GM23338 (cell line): ENCODE measurements around the gene TMEM9. TPM values are rescaled to one million over a fixed set of nuclear protein-coding genes. Genes with fewer than 3 reads are reported as not detected.

Experiments used
- ATAC-seq: fragments of 200-7000 bp; cut with Tn5 transposase; 3 replicates; pipeline ENCODE4 v1.9.1; 2020
- DNase-seq: peaks from one replicate; pipeline ENCODE4 v3.0.0-alpha.2; 2015; ENCODE audit warnings: low spot score
- H2AFZ ChIP-seq: fragments of 200-600 bp; sonication (generic); 2 replicates; pipeline ENCODE4 v1.8.0; 2016; ENCODE audit warnings: antibody characterized with exemption, mild to moderate bottlenecking, moderate library complexity
- H3F3A ChIP-seq: fragments of 200-600 bp; sonication (generic); replicated peaks from 2 replicates; pipeline ENCODE4 v1.8.0; 2017; ENCODE audit warnings: antibody characterized with exemption, mixed run types, low read depth
- H3K27ac ChIP-seq: fragments of 200-600 bp; sonication (generic); 2 replicates; pipeline ENCODE4 v1.6.1; 2016; ENCODE audit warnings: low read depth
- H3K27me3 ChIP-seq: fragments of 200-600 bp; sonication (generic); 2 replicates; pipeline ENCODE4 v1.8.0; 2016; ENCODE audit warnings: mild to moderate bottlenecking, mixed run types, moderate library complexity; ENCODE audit not compliant: insufficient read depth
- H3K36me3 ChIP-seq: fragments of 200-600 bp; sonication (generic); 2 replicates; pipeline ENCODE4 v1.8.0; 2016; ENCODE audit warnings: mild to moderate bottlenecking; ENCODE audit not compliant: insufficient read depth
- H3K4me1 ChIP-seq: fragments of 200-600 bp; sonication (generic); 2 replicates; pipeline ENCODE4 v1.8.0; 2016; ENCODE audit warnings: mild to moderate bottlenecking, moderate library complexity; ENCODE audit not compliant: insufficient read depth
- H3K4me2 ChIP-seq: fragments of 200-600 bp; sonication (generic); 2 replicates; pipeline ENCODE4 v1.7.1; 2017; ENCODE audit warnings: mixed run types
- H3K4me3 ChIP-seq: fragments of 200-600 bp; sonication (generic); 2 replicates; pipeline ENCODE4 v1.6.1; 2016; ENCODE audit warnings: mixed run types
- H3K79me2 ChIP-seq: fragments of 200-600 bp; sonication (generic); replicated peaks from 2 replicates; pipeline ENCODE4 v1.8.0; 2017; ENCODE audit warnings: mild to moderate bottlenecking; ENCODE audit not compliant: insufficient read depth
- H3K9me2 ChIP-seq: fragments of 200-600 bp; sonication (generic); 2 replicates; pipeline ENCODE4 v1.8.0; 2017; ENCODE audit not compliant: insufficient read depth
- H4K20me1 ChIP-seq: fragments of 200-600 bp; sonication (generic); replicated peaks from 2 replicates; pipeline ENCODE4 v1.8.0; 2017; ENCODE audit warnings: mild to moderate bottlenecking; ENCODE audit not compliant: insufficient read depth
- H3K27ac Mint-ChIP-seq: 2 replicates; pipeline ENCODE4 v1.8.0; 2020; ENCODE audit warnings: inconsistent platforms, mild to moderate bottlenecking, moderate library complexity, mixed read lengths
- H3K27me3 Mint-ChIP-seq: 3 replicates; pipeline ENCODE4 v1.8.0; 2022; ENCODE audit warnings: low read depth, mild to moderate bottlenecking, moderate library complexity, mixed read lengths, inconsistent platforms; ENCODE audit not compliant: insufficient read depth, poor library complexity
- H3K36me3 Mint-ChIP-seq: 3 replicates; pipeline ENCODE4 v1.8.0; 2021; ENCODE audit warnings: low read depth, mild to moderate bottlenecking, inconsistent platforms, moderate library complexity, mixed read lengths
- H3K4me1 Mint-ChIP-seq: 3 replicates; pipeline ENCODE4 v1.8.0; 2020; ENCODE audit warnings: mild to moderate bottlenecking, inconsistent platforms, mixed read lengths
- H3K4me3 Mint-ChIP-seq: 3 replicates; pipeline ENCODE4 v1.8.0; 2021; ENCODE audit warnings: moderate library complexity, mild to moderate bottlenecking, inconsistent platforms, mixed read lengths
- H3K9me3 Mint-ChIP-seq: 3 replicates; pipeline ENCODE4 v1.8.0; 2020; ENCODE audit warnings: moderate library complexity, mild to moderate bottlenecking, inconsistent platforms, mixed read lengths
- CREB1 ChIP-seq: fragments of 250-450 bp; sonication (Bioruptor Pico); IDR thresholded peaks from 2 replicates; pipeline ENCODE4 v1.5.0; 2020; ENCODE audit warnings: low read depth, mild to moderate bottlenecking, moderate library complexity
- CTCF ChIP-seq, 2 experiments: fragments of 200-600 bp in 1 of 2; sonication (generic) in 1 of 2; conservative IDR thresholded peaks; 2 replicates each; pipeline versions ENCODE4 v1.5.1 to v1.6.1; 2016 to 2017; ENCODE audit warnings: antibody characterized with exemption in 2 of 2, low read depth in 2 of 2, mild to moderate bottlenecking in 2 of 2, moderate library complexity in 1 of 2
- ETS1 ChIP-seq: IDR thresholded peaks from 2 replicates; pipeline ENCODE4 v1.6.1; 2016; ENCODE audit warnings: antibody characterized with exemption
- EZH2 ChIP-seq: fragments of 200-600 bp; sonication (generic); IDR thresholded peaks from one replicate; pipeline ENCODE4 v1.8.0; 2017; ENCODE audit warnings: antibody characterized with exemption, mild to moderate bottlenecking, low read depth; ENCODE audit not compliant: unreplicated experiment
- EZH2phosphoT487 ChIP-seq: fragments of 200-600 bp; sonication (generic); IDR thresholded peaks from one replicate; pipeline ENCODE4 v1.8.1; 2018; ENCODE audit warnings: antibody characterized with exemption; ENCODE audit not compliant: unreplicated experiment
- JUNB ChIP-seq: IDR thresholded peaks from one replicate; pipeline ENCODE4 v1.6.1; 2016; ENCODE audit warnings: antibody characterized with exemption; ENCODE audit not compliant: unreplicated experiment
- NANOG ChIP-seq: IDR thresholded peaks from 2 replicates; pipeline ENCODE4 v1.6.1; 2016; ENCODE audit warnings: antibody characterized with exemption, borderline replicate concordance
- POLR2AphosphoS5 ChIP-seq: IDR thresholded peaks from 2 replicates; pipeline ENCODE4 v1.6.1; 2016; ENCODE audit warnings: antibody characterized with exemption, low read depth
- REST ChIP-seq: IDR thresholded peaks from one replicate; pipeline ENCODE4 v1.6.1; 2018; ENCODE audit warnings: antibody characterized with exemption; ENCODE audit not compliant: unreplicated experiment
- STAT1 ChIP-seq: IDR thresholded peaks from one replicate; pipeline ENCODE4 v1.6.1; 2016; ENCODE audit warnings: antibody characterized with exemption; ENCODE audit not compliant: unreplicated experiment
- ZNF114 ChIP-seq: fragments of 250-450 bp; sonication (Bioruptor Pico); IDR thresholded peaks from 2 replicates; pipeline ENCODE4 v1.5.0; 2020; ENCODE audit warnings: mild to moderate bottlenecking, moderate library complexity
- ZNF331 ChIP-seq: fragments of 250-450 bp; sonication (Bioruptor Pico); IDR thresholded peaks from 2 replicates; pipeline ENCODE4 v1.5.0; 2020; ENCODE audit warnings: low read depth, mild to moderate bottlenecking, moderate library complexity
- ZNF462 ChIP-seq: fragments of 250-450 bp; sonication (Bioruptor Pico); IDR thresholded peaks from 2 replicates; pipeline ENCODE4 v1.5.0; 2020; ENCODE audit warnings: mild to moderate bottlenecking, moderate library complexity
- polyA plus RNA-seq: library from polyadenylated mRNA; unstranded; fragments of >200 nt; fragmentation: Nextera tagmentation; extraction: Ambion mirVana; gene quantifications from 2 replicates; pipeline ENCODE4 v1.2.1, GENCODE V29; 2016
- total RNA-seq: library from RNA; depleted of rRNA; stranded (reverse); fragments of >200 nt; shearing (Covaris generic); gene quantifications from 2 replicates; pipeline ENCODE4 v1.2.3, GENCODE V29; 2014

TMEM9 gene
- total and polyA plus RNA-seq, 2 experiments from 2014 or later = 78.6 to 147 TPM

DNA sequence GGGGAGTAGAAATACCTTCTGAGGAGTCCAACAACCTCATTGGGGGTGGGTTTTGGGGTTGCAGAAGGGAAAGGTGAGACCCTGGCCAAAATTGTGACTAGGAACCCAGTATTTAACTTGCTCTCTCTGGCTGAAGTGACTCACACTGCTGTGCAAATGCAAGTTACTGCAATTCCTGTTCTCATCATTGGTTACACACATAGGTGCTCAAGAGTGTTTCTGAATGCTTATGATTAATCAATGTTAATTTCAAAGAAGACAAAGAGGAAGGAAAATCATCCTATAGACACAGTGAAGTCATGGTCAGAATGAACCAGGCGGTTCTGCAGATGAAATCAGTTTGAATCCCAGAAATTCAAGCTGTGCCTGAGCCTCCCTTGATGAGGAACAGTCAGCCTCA, 30.4 kb downstream of the TMEM9 start:
- Histone ChIP-seq H3K4me2 (no peak overlapping the region), H3K27me3 (no peaks in the 10 kb centered on the region), H3K79me2 (no peaks in the 10 kb centered on the region), H3K4me3 (no peak overlapping the region), H2AFZ (no peak overlapping the region), H3K36me3 (no peaks in the 10 kb centered on the region), H3K9me2 (no peaks in the 10 kb centered on the region), H3K4me1 (peaks cover 8% of the 10 kb centered on the region), H3F3A (no peaks in the 10 kb centered on the region), H4K20me1 (no peaks in the 10 kb centered on the region; the same call in 1 of the 2 replicates), H3K27ac (no peak overlapping the region)
- ATAC-seq (no peak), DNase-seq (no peak)
- H3K36me3 Mint-ChIP-seq = no peaks in the 10 kb centered on the region; the same call in 2 of the 3 replicates
- no peak overlapping the region for H3K4me3 Mint-ChIP-seq
- TF ChIP-seq ZNF462 (CRISPR knock-in tag) (no peak), JUNB (no peak), ZNF114 (no peak), ZNF331 (CRISPR knock-in tag) (no peak), ETS1 (no peak), REST (no peak), CTCF (conservative IDR thresholded peaks at IDR 0.05; ENCODE audit: low read depth in 2 of 2) (no peak), EZH2 (no peak), NANOG (no peak), CREB1 (CRISPR knock-in tag) (no peak), POLR2AphosphoS5 (no peak), EZH2phosphoT487 (no peak), STAT1 (no peak)
- H3K27ac Mint-ChIP-seq = no peak overlapping the region
- no peaks in the 10 kb centered on the region for H3K9me3 Mint-ChIP-seq
- peaks cover 21% of the 10 kb centered on the region for H3K4me1 Mint-ChIP-seq
- H3K27me3 Mint-ChIP-seq = peaks cover 19% of the 10 kb centered on the region
